ENCODE data around the gene OR9Q1.
"Not testable (repeated sequence)": the region's sequence is repeated elsewhere in the genome, so short reads cannot be mapped to it uniquely, and the experiment has no call there.

DNA sequence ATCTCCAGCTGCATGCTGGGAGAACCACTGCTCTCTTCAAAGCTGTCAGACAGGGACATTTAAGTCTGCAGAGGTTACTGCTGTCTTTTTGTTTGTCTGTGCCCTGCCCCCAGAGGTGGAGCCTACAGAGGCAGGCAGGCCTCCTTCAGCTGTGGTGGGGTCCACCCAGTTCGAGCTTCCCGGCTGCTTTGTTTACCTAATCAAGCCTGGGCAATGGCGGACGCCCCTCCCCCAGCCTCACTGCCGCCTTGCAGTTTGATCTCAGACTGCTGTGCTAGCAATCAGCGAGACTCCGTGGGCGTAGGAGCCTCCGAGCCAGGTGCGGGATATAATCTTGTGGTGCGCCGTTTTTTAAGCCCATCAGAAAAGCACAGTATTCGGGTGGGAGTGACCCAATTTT is 24.2 kb upstream of the OR9Q1 start:
- TF ChIP-seq, protein P1, sequence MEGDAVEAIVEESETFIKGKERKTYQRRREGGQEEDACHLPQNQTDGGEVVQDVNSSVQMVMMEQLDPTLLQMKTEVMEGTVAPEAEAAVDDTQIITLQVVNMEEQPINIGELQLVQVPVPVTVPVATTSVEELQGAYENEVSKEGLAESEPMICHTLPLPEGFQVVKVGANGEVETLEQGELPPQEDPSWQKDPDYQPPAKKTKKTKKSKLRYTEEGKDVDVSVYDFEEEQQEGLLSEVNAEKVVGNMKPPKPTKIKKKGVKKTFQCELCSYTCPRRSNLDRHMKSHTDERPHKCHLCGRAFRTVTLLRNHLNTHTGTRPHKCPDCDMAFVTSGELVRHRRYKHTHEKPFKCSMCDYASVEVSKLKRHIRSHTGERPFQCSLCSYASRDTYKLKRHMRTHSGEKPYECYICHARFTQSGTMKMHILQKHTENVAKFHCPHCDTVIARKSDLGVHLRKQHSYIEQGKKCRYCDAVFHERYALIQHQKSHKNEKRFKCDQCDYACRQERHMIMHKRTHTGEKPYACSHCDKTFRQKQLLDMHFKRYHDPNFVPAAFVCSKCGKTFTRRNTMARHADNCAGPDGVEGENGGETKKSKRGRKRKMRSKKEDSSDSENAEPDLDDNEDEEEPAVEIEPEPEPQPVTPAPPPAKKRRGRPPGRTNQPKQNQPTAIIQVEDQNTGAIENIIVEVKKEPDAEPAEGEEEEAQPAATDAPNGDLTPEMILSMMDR (tag by site-specific recombination; IDR thresholded peaks at IDR 0.05), result not testable (repeated sequence)
- not testable (repeated sequence) for TF ChIP-seq GLI4 (tag by site-specific recombination; IDR thresholded peaks at IDR 0.05); ZNF560 (tag by site-specific recombination; IDR thresholded peaks at IDR 0.05; ENCODE audit: borderline replicate concordance); PRDM1 (tag by site-specific recombination; IDR thresholded peaks at IDR 0.05); YY1 (tag by site-specific recombination; IDR thresholded peaks at IDR 0.05); ZNF112 (tag by site-specific recombination; IDR thresholded peaks at IDR 0.05); ZNF10 (tag by site-specific recombination; IDR thresholded peaks at IDR 0.05); ZNF843 (tag by site-specific recombination; IDR thresholded peaks at IDR 0.05); ZNF624 (tag by site-specific recombination; IDR thresholded peaks at IDR 0.05)
- TF ChIP-seq, protein P2, sequence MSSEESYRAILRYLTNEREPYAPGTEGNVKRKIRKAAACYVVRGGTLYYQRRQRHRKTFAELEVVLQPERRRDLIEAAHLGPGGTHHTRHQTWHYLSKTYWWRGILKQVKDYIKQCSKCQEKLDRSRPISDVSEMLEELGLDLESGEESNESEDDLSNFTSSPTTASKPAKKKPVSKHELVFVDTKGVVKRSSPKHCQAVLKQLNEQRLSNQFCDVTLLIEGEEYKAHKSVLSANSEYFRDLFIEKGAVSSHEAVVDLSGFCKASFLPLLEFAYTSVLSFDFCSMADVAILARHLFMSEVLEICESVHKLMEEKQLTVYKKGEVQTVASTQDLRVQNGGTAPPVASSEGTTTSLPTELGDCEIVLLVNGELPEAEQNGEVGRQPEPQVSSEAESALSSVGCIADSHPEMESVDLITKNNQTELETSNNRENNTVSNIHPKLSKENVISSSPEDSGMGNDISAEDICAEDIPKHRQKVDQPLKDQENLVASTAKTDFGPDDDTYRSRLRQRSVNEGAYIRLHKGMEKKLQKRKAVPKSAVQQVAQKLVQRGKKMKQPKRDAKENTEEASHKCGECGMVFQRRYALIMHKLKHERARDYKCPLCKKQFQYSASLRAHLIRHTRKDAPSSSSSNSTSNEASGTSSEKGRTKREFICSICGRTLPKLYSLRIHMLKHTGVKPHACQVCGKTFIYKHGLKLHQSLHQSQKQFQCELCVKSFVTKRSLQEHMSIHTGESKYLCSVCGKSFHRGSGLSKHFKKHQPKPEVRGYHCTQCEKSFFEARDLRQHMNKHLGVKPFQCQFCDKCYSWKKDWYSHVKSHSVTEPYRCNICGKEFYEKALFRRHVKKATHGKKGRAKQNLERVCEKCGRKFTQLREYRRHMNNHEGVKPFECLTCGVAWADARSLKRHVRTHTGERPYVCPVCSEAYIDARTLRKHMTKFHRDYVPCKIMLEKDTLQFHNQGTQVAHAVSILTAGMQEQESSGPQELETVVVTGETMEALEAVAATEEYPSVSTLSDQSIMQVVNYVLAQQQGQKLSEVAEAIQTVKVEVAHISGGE (tag by site-specific recombination; conservative IDR thresholded peaks at IDR 0.05; ENCODE audit: low read depth), result not testable (repeated sequence)
- TF ChIP-seq, protein P3, sequence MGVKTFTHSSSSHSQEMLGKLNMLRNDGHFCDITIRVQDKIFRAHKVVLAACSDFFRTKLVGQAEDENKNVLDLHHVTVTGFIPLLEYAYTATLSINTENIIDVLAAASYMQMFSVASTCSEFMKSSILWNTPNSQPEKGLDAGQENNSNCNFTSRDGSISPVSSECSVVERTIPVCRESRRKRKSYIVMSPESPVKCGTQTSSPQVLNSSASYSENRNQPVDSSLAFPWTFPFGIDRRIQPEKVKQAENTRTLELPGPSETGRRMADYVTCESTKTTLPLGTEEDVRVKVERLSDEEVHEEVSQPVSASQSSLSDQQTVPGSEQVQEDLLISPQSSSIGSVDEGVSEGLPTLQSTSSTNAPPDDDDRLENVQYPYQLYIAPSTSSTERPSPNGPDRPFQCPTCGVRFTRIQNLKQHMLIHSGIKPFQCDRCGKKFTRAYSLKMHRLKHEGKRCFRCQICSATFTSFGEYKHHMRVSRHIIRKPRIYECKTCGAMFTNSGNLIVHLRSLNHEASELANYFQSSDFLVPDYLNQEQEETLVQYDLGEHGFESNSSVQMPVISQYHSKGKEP (tag by site-specific recombination; IDR thresholded peaks at IDR 0.05), result not testable (repeated sequence)
- TF ChIP-seq, protein P4, sequence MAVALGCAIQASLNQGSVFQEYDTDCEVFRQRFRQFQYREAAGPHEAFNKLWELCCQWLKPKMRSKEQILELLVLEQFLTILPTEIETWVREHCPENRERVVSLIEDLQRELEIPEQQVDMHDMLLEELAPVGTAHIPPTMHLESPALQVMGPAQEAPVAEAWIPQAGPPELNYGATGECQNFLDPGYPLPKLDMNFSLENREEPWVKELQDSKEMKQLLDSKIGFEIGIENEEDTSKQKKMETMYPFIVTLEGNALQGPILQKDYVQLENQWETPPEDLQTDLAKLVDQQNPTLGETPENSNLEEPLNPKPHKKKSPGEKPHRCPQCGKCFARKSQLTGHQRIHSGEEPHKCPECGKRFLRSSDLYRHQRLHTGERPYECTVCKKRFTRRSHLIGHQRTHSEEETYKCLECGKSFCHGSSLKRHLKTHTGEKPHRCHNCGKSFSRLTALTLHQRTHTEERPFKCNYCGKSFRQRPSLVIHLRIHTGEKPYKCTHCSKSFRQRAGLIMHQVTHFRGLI (tag by site-specific recombination; IDR thresholded peaks at IDR 0.05), result not testable (repeated sequence)
- TF ChIP-seq, protein P5, sequence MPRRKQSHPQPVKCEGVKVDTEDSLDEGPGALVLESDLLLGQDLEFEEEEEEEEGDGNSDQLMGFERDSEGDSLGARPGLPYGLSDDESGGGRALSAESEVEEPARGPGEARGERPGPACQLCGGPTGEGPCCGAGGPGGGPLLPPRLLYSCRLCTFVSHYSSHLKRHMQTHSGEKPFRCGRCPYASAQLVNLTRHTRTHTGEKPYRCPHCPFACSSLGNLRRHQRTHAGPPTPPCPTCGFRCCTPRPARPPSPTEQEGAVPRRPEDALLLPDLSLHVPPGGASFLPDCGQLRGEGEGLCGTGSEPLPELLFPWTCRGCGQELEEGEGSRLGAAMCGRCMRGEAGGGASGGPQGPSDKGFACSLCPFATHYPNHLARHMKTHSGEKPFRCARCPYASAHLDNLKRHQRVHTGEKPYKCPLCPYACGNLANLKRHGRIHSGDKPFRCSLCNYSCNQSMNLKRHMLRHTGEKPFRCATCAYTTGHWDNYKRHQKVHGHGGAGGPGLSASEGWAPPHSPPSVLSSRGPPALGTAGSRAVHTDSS (tag by site-specific recombination; IDR thresholded peaks at IDR 0.05), result not testable (repeated sequence)
- TF ChIP-seq, protein P6, sequence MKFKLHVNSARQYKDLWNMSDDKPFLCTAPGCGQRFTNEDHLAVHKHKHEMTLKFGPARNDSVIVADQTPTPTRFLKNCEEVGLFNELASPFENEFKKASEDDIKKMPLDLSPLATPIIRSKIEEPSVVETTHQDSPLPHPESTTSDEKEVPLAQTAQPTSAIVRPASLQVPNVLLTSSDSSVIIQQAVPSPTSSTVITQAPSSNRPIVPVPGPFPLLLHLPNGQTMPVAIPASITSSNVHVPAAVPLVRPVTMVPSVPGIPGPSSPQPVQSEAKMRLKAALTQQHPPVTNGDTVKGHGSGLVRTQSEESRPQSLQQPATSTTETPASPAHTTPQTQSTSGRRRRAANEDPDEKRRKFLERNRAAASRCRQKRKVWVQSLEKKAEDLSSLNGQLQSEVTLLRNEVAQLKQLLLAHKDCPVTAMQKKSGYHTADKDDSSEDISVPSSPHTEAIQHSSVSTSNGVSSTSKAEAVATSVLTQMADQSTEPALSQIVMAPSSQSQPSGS (tag by site-specific recombination; IDR thresholded peaks at IDR 0.05; ENCODE audit: low read depth), result not testable (repeated sequence)
